Measurements from ENCODE around the gene AKAP13.
A peak's percentile ranks its signal among the peaks of the same experiment; 100 is the strongest.
"Not testable (repeated sequence)": the region's sequence is repeated elsewhere in the genome, so short reads cannot be mapped to it uniquely, and the experiment has no call there.

The AKAP13 gene

GRCh38 chr15:85412066-85412465 is 31.7 kb downstream of the AKAP13 start:
- DNase-seq (ENCODE audit: low read depth) = no peak

GRCh38 chr15:85412956-85413854 is 32.8 kb downstream of the AKAP13 start:
- peak; percentile 36 for DNase-seq (ENCODE audit: low read depth)

GRCh38 chr15:85414037-85414436 is 33.6 kb downstream of the AKAP13 start:
- no peak for DNase-seq (ENCODE audit: low read depth)

- DNase-seq (ENCODE audit: low read depth) = no peak
Measured at GRCh38 chr15:85414495-85414894, 34.1 kb downstream of the AKAP13 start.

- no peak for DNase-seq (ENCODE audit: low read depth)
Measured at GRCh38 chr15:85414991-85415390, 34.6 kb downstream of the AKAP13 start.

GRCh38 chr15:85415783-85416182 is 35.4 kb downstream of the AKAP13 start:
- DNase-seq (ENCODE audit: low read depth) = no peak

GRCh38 chr15:85417276-85417675 is 36.9 kb downstream of the AKAP13 start:
- no peak for DNase-seq (ENCODE audit: low read depth)

- DNase-seq (ENCODE audit: low read depth) = no peak
Measured at GRCh38 chr15:85419161-85419560, 38.8 kb downstream of the AKAP13 start.

GRCh38 chr15:85421116-85421925 is 40.9 kb downstream of the AKAP13 start:
- DNase-seq (ENCODE audit: low read depth) = no peak

GRCh38 chr15:85422607-85423006 is 42.2 kb downstream of the AKAP13 start:
- DNase-seq (ENCODE audit: low read depth) = no peak

GRCh38 chr15:85423256-85423655 is 42.9 kb downstream of the AKAP13 start:
- DNase-seq (ENCODE audit: low read depth) = no peak

GRCh38 chr15:85424154-85424553 is 43.8 kb downstream of the AKAP13 start:
- no peak for DNase-seq (ENCODE audit: low read depth)

- no peak for DNase-seq (ENCODE audit: low read depth)
Measured at GRCh38 chr15:85426481-85426880, 46.1 kb downstream of the AKAP13 start.

GRCh38 chr15:85427286-85428028 is 47.1 kb downstream of the AKAP13 start:
- no peak for DNase-seq (ENCODE audit: low read depth)

- no peak for DNase-seq (ENCODE audit: low read depth)
Measured at GRCh38 chr15:85429522-85429921, 49.1 kb downstream of the AKAP13 start.

- DNase-seq (ENCODE audit: low read depth) = no peak
Measured at GRCh38 chr15:85430406-85431204, 50.2 kb downstream of the AKAP13 start.

- no peak for DNase-seq (ENCODE audit: low read depth)
Measured at GRCh38 chr15:85439996-85440395, 59.6 kb downstream of the AKAP13 start.

- no peak for DNase-seq (ENCODE audit: low read depth)
Measured at GRCh38 chr15:85440451-85440850, 60.0 kb downstream of the AKAP13 start.

GRCh38 chr15:85441854-85442253 is 61.5 kb downstream of the AKAP13 start:
- DNase-seq (ENCODE audit: low read depth) = not testable (repeated sequence)

- DNase-seq (ENCODE audit: low read depth) = no peak
Measured at GRCh38 chr15:85443046-85443445, 62.6 kb downstream of the AKAP13 start.

- no peak for DNase-seq (ENCODE audit: low read depth)
Measured at GRCh38 chr15:85443593-85444087, 63.2 kb downstream of the AKAP13 start.
